Hematopoietic multipotent progenitor cell treated with erythropoietin and hydrocortisone succinate and interleukin-3 and kit ligand, for 4 days (in vitro differentiated cells): ENCODE results near the gene PNLDC1.
A peak's percentile ranks its signal among the peaks of the same experiment; 100 is the strongest.

Experiments
- DNase-seq: peaks from one replicate; pipeline ENCODE4 v3.0.0-alpha.2; 2015

PNLDC1 gene

DNA sequence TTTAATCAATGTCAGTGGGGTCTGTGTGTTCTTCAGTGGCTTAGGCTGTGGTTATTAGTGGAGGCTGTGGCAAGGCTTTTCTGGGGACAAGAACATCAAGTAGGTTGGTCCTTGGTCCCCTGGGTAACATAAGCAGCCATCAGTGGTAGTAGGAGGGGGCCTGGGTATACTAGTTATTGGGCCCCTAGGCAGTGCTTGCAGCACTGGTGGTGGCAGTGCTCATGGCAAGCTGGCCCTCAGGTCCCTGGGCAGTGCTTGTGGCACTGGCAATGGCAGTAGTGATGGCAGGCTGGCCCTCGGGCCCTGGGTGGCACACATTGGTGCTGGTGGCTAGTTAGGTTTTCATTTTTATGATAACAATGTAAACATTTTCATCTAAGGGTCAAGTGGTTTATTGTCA is 58.2 kb downstream of the PNLDC1 start:
- DNase-seq: no peak

DNA sequence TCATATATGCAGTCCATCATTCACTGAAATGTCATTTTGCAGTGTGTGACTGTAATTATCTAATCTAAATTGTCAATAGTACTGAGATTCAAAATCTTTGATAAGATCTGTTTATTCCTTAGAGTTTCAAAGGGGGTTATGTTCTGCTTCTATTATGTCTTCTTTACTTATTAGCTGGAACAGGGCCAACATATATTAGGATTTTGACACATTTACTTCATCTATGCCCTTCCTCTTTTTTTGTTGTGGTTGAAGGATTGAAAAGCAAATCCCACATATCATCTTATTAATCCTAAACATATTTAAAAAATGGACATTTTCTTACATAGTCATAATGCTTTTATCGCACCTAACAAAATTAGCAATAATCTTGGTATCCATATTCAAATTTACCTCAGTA is 60.4 kb downstream of the PNLDC1 start:
- DNase-seq: no peak

DNA sequence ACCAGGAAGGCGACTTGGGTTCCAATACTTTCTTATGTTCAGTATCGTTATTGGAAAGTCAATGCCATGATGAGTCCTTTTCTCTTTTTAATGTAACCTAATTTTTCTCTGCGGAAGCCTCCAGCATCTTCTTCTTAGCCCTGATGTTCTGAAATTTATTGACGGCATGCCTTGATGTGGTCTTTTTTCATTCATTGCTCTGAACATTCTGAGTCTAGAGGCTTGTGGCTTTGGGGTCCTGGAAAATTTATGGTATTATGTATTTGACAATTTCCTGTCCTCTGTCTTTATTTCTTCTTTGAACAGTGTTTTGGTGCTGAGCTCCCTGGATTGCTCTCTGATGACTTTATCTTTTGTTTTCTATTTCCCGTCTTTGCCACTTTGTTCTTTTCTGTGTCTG is 62.0 kb downstream of the PNLDC1 start:
- no peak for DNase-seq

DNA sequence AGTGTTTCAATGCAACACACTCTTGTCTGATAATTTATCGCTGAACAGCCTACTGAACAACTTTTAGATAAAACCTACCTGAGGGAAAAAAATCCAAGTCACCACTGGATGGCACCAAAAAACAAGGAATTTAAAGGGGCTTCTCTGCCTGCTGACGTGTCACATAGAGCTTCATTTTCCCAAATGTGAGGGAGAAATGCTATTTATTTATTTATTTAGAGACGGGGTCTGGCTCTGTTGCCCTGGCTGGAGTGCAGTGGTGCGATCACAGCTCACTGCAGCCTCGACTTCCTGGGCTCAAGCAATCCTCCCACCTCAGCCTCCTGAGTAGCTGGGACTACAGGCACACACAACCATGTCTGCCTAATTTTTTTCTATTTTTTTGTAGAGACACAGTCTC is 63.3 kb downstream of the PNLDC1 start:
- DNase-seq: peak; percentile 78

DNA sequence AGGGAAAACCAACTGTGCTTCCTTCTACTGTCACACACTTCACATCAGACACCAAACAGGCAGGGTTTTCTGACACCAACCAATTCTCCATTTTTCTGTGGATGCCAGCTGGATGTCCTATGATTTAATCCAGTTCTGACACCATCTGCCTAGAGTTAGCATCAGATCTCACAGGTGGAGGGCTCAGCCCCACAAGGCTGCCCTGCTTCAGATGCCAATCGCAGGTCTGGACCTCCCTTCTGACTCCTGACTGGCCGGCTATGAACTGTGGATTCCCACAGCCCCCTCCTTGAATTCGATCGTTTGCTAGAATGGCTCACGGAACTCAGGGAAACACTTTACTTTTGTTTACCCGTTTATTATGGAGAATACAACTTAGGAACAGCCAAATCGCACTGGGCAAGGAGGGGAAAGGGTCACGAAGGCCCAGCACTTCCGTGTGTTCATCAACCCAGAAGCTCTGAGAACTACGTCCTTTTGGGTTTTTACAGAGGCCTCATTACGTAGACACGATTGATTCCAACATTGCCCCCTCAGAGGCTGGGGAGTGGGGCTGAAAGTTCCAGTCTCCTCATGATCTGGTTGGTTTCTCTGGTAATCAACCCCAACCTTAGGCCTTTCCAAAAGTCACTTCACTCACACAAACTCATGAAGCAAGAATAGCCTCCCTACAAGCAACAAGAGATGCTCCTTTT is 65.3 kb downstream of the PNLDC1 start:
- no peak for DNase-seq

DNA sequence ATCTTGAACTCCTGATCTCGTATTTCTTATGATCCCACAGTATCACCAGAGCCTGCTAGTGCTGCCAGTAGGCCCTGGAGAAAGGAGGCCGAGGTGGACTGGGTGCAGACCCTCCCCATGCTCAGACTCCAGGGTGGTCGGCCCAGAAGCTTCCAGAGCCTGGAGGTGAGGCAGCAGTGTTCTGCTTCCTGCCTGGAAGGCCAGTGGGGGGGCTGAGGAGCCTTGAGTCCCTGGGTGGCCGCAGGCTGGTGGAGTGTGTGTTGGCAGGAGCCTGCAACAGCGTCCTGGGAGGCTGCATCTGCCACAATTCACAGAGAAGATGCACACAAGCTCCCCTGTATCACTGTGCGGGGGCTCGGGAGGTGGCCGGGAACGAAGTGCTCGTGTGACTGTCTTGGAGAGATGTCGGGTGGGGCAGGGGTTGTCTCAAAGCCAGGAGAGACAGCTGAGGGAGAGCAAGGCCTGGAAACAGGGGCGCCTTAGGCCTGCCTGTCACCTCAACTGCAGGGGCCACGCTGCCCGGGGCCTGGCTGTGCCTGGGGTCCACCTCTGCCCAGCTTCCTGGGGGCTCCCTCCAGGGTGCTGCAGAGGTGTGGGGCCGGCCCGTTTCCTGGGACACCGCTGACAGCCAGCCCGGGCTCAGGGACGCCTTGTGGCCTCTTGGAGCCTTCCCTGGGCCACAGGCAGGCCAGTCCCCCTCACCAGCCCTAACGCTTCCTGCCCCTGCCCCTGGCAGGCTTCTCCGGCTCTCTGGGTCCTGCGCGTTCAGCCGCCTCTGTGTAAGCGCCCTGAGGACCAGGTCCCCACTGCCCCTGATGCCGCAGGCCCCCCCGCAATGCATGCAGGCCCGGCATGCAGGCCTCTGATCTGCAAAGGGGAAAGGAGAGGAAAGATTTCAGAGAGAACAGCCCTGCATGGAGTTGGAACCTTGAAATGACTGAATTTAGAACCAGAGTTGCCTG is 66.5 kb downstream of the PNLDC1 start:
- DNase-seq: no peak
